Measurements from ENCODE around the gene KLHL35.

DNA sequence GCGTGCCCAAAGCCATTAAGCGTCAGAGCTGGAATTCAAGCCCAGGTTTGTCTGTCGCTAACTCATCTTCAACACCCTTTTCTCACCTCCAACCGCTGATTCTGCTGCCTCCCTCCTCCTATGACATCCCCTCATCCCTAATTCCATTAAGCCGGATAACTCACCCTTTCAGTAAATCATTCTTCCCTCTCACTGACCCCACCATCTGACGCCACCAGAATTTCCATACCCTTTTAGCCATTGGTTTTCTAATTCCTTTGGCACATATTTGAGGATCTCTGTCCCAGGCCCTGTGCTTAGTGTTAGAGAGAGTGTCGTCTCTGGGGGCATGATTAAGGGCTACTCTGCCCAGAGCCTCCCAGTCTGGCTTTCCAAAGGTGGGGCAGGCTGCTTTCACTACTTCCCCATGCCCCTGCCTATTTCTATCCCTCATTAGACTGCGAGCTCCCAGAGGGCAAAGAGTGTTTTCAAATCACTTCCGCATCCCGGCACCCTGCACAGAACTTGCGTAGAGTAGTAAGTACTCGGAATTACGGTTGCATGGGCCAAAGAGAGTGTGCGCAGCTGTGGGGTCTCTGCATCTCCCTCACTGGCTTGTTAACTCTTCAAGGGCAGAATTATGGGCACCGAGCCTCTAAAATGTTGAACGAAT lies 3.9 kb downstream of the KLHL35 start:
- TF ChIP-seq, protein P1, sequence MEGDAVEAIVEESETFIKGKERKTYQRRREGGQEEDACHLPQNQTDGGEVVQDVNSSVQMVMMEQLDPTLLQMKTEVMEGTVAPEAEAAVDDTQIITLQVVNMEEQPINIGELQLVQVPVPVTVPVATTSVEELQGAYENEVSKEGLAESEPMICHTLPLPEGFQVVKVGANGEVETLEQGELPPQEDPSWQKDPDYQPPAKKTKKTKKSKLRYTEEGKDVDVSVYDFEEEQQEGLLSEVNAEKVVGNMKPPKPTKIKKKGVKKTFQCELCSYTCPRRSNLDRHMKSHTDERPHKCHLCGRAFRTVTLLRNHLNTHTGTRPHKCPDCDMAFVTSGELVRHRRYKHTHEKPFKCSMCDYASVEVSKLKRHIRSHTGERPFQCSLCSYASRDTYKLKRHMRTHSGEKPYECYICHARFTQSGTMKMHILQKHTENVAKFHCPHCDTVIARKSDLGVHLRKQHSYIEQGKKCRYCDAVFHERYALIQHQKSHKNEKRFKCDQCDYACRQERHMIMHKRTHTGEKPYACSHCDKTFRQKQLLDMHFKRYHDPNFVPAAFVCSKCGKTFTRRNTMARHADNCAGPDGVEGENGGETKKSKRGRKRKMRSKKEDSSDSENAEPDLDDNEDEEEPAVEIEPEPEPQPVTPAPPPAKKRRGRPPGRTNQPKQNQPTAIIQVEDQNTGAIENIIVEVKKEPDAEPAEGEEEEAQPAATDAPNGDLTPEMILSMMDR (IDR thresholded peaks at IDR 0.05; ENCODE audit: borderline replicate concordance, extremely low read depth, low read length, poor library complexity, severe bottlenecking): no peak
- TF ChIP-seq EZH2 (IDR thresholded peaks at IDR 0.05; ENCODE audit: borderline replicate concordance, low read depth, low read length, severe bottlenecking): no peak
